IMR-90 (cell line): ENCODE data around the gene RPS27A. TPM values are rescaled to one million over a fixed set of nuclear protein-coding genes. Genes with fewer than 3 reads are reported as not detected.

Experiments
- ATAC-seq: fragments of 200-7000 bp; cut with Tn5 transposase; 2 replicates; pipeline ENCODE4 v1.9.1; 2020; ENCODE audit warnings: low read depth, mild to moderate bottlenecking, moderate library complexity
- BruUV-seq: library from RNA; stranded (reverse); fragments of 400-500 nt; replicated peaks from 2 replicates; lab custom pipeline; 2021; lab: Mats Ljungman, UMichigan
- CTCF ChIA-PET: fragments of 300-600 bp; formaldehyde crosslinking; extraction: SDS; loops from one replicate; lab custom pipeline; 2021; ENCODE audit warnings: antibody characterized with exemption; lab: Yijun Ruan, JAX
- POLR2A ChIA-PET: fragments of 300-600 bp; sonication (Branson Sonifier 250); formaldehyde crosslinking; loops from one replicate; lab custom pipeline; 2022; ENCODE audit warnings: antibody characterized with exemption; ENCODE audit not compliant: unreplicated experiment; lab: Charles Lee
- DNase-seq: peaks from one replicate; pipeline ENCODE4 v3.0.0; 2013
- H2AFZ ChIP-seq: replicated peaks from 2 replicates; pipeline ENCODE3; 2013; ENCODE audit warnings: low read length, mild to moderate bottlenecking; ENCODE audit not compliant: poor library complexity
- H2AK5ac ChIP-seq: 2 replicates; pipeline ENCODE4 v1.6.1; 2013; ENCODE audit warnings: low read depth, low read length, inconsistent platforms
- H2AK9ac ChIP-seq: replicated peaks from 2 replicates; pipeline ENCODE3; 2013; ENCODE audit warnings: mild to moderate bottlenecking, low read depth, low read length, moderate library complexity; ENCODE audit not compliant: poor library complexity
- H2BK120ac ChIP-seq: 2 replicates; pipeline ENCODE4 v1.6.1; 2013; ENCODE audit warnings: low read depth, low read length, inconsistent platforms
- H2BK15ac ChIP-seq: 3 replicates; pipeline ENCODE4 v1.6.1; 2013; ENCODE audit warnings: low read depth, low read length, inconsistent platforms
- H2BK20ac ChIP-seq: 2 replicates; pipeline ENCODE4 v1.6.1; 2013; ENCODE audit warnings: low read depth, mild to moderate bottlenecking, inconsistent platforms, low read length, moderate library complexity
- H2BK5ac ChIP-seq: 2 replicates; pipeline ENCODE4 v1.6.1; 2013; ENCODE audit warnings: mild to moderate bottlenecking, low read depth, low read length, inconsistent platforms; ENCODE audit not compliant: poor library complexity, severe bottlenecking
- H3K14ac ChIP-seq: replicated peaks from 2 replicates; pipeline ENCODE4 v1.6.1; 2013; ENCODE audit warnings: low read depth, low read length, inconsistent platforms
- H3K18ac ChIP-seq: 2 replicates; pipeline ENCODE4 v1.6.1; 2013; ENCODE audit warnings: low read depth, low read length, control low read depth
- H3K23ac ChIP-seq: 2 replicates; pipeline ENCODE4 v1.6.1; 2013; ENCODE audit warnings: low read depth, low read length, inconsistent platforms
- H3K27ac ChIP-seq: 2 replicates; pipeline ENCODE4 v1.5.1; 2013; ENCODE audit warnings: mild to moderate bottlenecking, control low read depth, low read length; ENCODE audit not compliant: insufficient read depth
- H3K27me3 ChIP-seq: 2 replicates; pipeline ENCODE4 v1.6.1; 2013; ENCODE audit warnings: low read length; ENCODE audit not compliant: control insufficient read depth, insufficient read depth
- H3K36me3 ChIP-seq: 2 replicates; pipeline ENCODE4 v1.6.1; 2013; ENCODE audit warnings: low read length, mixed read lengths; ENCODE audit not compliant: control insufficient read depth, insufficient read depth
- H3K4ac ChIP-seq: 2 replicates; pipeline ENCODE4 v1.6.1; 2013; ENCODE audit warnings: low read depth, low read length, inconsistent platforms
- H3K4me1 ChIP-seq: 2 replicates; pipeline ENCODE4 v1.6.1; 2013; ENCODE audit warnings: low read length, mixed read lengths; ENCODE audit not compliant: control insufficient read depth, insufficient read depth
- H3K4me2 ChIP-seq: 2 replicates; pipeline ENCODE4 v1.6.1; 2013; ENCODE audit warnings: low read depth, mild to moderate bottlenecking, control low read depth, low read length, moderate library complexity
- H3K4me3 ChIP-seq: 2 replicates; pipeline ENCODE4 v1.5.1; 2013; ENCODE audit warnings: low read depth, mild to moderate bottlenecking, control low read depth, low read length, moderate library complexity; ENCODE audit not compliant: insufficient read depth
- H3K56ac ChIP-seq: 2 replicates; pipeline ENCODE4 v1.6.1; 2013; ENCODE audit warnings: low read length, inconsistent platforms; ENCODE audit not compliant: insufficient read depth; ENCODE audit errors: extremely low read depth
- H3K79me1 ChIP-seq, 2 experiments: 2 replicates each; pipeline ENCODE4 v1.6.1; 2013; ENCODE audit warnings: low read length in 2 of 2, inconsistent platforms in 1 of 2, low read depth in 1 of 2
- H3K9ac ChIP-seq: 2 replicates; pipeline ENCODE4 v1.6.1; 2013; ENCODE audit warnings: low read depth, low read length, control low read depth
- H3K9me1 ChIP-seq: 2 replicates; pipeline ENCODE4 v1.6.1; 2013; ENCODE audit warnings: low read length, inconsistent platforms; ENCODE audit not compliant: insufficient read depth
- H3K9me3 ChIP-seq: 2 replicates; pipeline ENCODE4 v1.6.1; 2013; ENCODE audit warnings: low read length; ENCODE audit not compliant: control insufficient read depth, insufficient read depth
- H4K20me1 ChIP-seq: 2 replicates; pipeline ENCODE4 v1.6.1; 2013; ENCODE audit warnings: low read length, inconsistent platforms; ENCODE audit not compliant: insufficient read depth
- H4K5ac ChIP-seq: 2 replicates; pipeline ENCODE4 v1.6.1; 2013; ENCODE audit warnings: mild to moderate bottlenecking, low read depth, low read length, control low read depth
- H4K8ac ChIP-seq, 2 experiments: 2 replicates each; pipeline ENCODE4 v1.6.1; 2013; ENCODE audit warnings: low read depth in 2 of 2, low read length in 2 of 2, control low read depth in 1 of 2, inconsistent platforms in 1 of 2
- H4K91ac ChIP-seq: 2 replicates; pipeline ENCODE4 v1.6.1; 2013; ENCODE audit warnings: low read depth, low read length, inconsistent platforms; ENCODE audit not compliant: insufficient read depth
- BHLHE40 ChIP-seq: fragments of 150-350 bp; IDR thresholded peaks from 2 replicates; pipeline ENCODE4 v1.6.1; 2016; ENCODE audit warnings: mild to moderate bottlenecking, low read depth, low read length
- CHD1 ChIP-seq: IDR thresholded peaks from 2 replicates; pipeline ENCODE4 v1.6.1; 2012; ENCODE audit warnings: low read depth, low read length, improper control_type of control experiment
- FOS ChIP-seq: fragments of 150-350 bp; IDR thresholded peaks from 2 replicates; pipeline ENCODE4 v1.6.1; 2016; ENCODE audit warnings: low read depth, low read length
- MAFK ChIP-seq: IDR thresholded peaks from 2 replicates; pipeline ENCODE4 v1.6.1; 2012; ENCODE audit warnings: low read depth, low read length, improper control_type of control experiment
- MAZ ChIP-seq: IDR thresholded peaks from 2 replicates; pipeline ENCODE4 v1.6.1; 2012; ENCODE audit warnings: low read depth, mild to moderate bottlenecking, low read length, improper control_type of control experiment, moderate library complexity, borderline replicate concordance
- MXI1 ChIP-seq: IDR thresholded peaks from 2 replicates; pipeline ENCODE4 v1.6.1; 2012; ENCODE audit warnings: low read depth, mild to moderate bottlenecking, low read length, moderate library complexity, borderline replicate concordance
- NFE2L2 ChIP-seq: fragments of 150-350 bp; IDR thresholded peaks from 2 replicates; pipeline ENCODE4 v1.6.1; 2016; ENCODE audit warnings: low read depth, mild to moderate bottlenecking, low read length
- POLR2A ChIP-seq: IDR thresholded peaks from 2 replicates; pipeline ENCODE4 v1.6.1; 2012; ENCODE audit warnings: mild to moderate bottlenecking, low read depth, low read length
- RAD21 ChIP-seq: IDR thresholded peaks from 2 replicates; pipeline ENCODE4 v1.6.1; 2012; ENCODE audit warnings: low read length, improper control_type of control experiment
- WGBS, 2 experiments: methylation state at CpG; one replicate each; pipeline versions ENCODE4 v1.1.5 to v1.1.7; 2013; ENCODE audit warnings: missing lambda C conversion rate in 2 of 2; ENCODE audit not compliant: insufficient read length in 1 of 2; ENCODE audit errors: extremely low coverage in 2 of 2; 5-methylcytosine and 5-hydroxymethylcytosine counted together
- dilution Hi-C: fragments of 300-500 bp; cut with HindIII; formaldehyde crosslinking; loops from one replicate; pipeline ENCODE4 v1.14.3; 2018; ENCODE audit warnings: low sequenced_read_pairs; ENCODE audit not compliant: unreplicated experiment
- in situ Hi-C: fragments of 300-500 bp; cut with MboI; formaldehyde crosslinking; loops from 3 replicates; pipeline ENCODE4 v1.14.3; 2019; ENCODE audit warnings: low sequenced_read_pairs, inconsistent platforms, mixed read lengths
- intact Hi-C: fragments of 100-400 bp; cut with micrococcal nuclease; formaldehyde crosslinking; loops from 2 replicates; pipeline ENCODE4 v1.10.0; 2022
- polyA plus RNA-seq, 3 experiments: library from polyadenylated mRNA; depleted of rRNA; stranded (reverse); fragments of >200 nt; gene quantifications; 2 replicates each; pipeline ENCODE4 v1.2.3, GENCODE V29; 2012; ENCODE audit warnings: low replicate concordance in 1 of 3
- total RNA-seq: library from RNA; depleted of rRNA; stranded (reverse); fragments of >200 nt; gene quantifications from 2 replicates; pipeline ENCODE4 v1.2.3, GENCODE V29; 2012
- TF ChIP-seq, protein P1 (sequence below): conservative IDR thresholded peaks from 2 replicates; pipeline ENCODE4 v1.5.1; 2012; ENCODE audit warnings: mild to moderate bottlenecking, low read depth, low read length, improper control_type of control experiment
- TF ChIP-seq, protein P2 (sequence below): fragments of 150-350 bp; IDR thresholded peaks from 2 replicates; pipeline ENCODE4 v1.6.1; 2017; ENCODE audit warnings: mild to moderate bottlenecking, antibody characterized with exemption, low read length, low read depth

The RPS27A gene
- total and polyA plus RNA-seq, 2 of the 4 experiments (the other 2 are of a cell fraction) = 496 to 1,421 TPM

DNA sequence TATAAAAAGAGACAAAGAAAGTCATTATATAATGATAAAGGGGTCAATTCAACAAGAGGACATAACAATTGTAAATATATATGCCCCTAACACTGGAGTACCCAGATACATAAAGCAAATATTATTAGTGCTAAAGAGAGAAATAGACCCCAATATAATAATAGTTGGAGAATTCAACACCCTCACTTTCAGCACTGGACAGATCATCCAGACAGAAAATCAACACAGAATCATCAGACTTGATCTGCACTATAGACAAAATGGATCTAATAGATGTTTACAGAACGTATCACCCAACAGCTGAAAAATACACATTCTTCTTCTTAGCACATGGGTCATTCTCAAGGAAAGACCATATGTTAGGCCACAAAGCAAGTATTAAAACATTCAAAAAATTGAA is 32.1 kb upstream of the RPS27A start:
- no peak overlapping the region for H3K14ac ChIP-seq
- H4K5ac ChIP-seq = no peak overlapping the region
- BruUV-seq = no TSS peak
- H2AK9ac ChIP-seq = no peak overlapping the region
- no peak overlapping the region for H2BK20ac ChIP-seq
- no peak overlapping the region for H3K18ac ChIP-seq
- ChIA-PET CTCF (interaction anchor here (1.2 kb wide), 1 partner anchor 11 kb away, joined by 3 read pairs; no protein-coding TSS in a partner anchor), POLR2A (no interaction called here)
- no peak overlapping the region for H2AK5ac ChIP-seq
- intact Hi-C loops = no loop called here
- no peak overlapping the region for H3K27ac ChIP-seq
- H3K56ac ChIP-seq = no peak overlapping the region
- H3K4me3 ChIP-seq = no peak overlapping the region
- H3K27me3 ChIP-seq = no peaks in the 10 kb centered on the region
- no peak overlapping the region for H2BK120ac ChIP-seq
- H3K36me3 ChIP-seq = peaks cover 11% of the 10 kb centered on the region
- H3K9ac ChIP-seq = no peak overlapping the region
- no peak overlapping the region for H4K91ac ChIP-seq
- dilution Hi-C loops = no loop called here
- no peak overlapping the region for H3K4ac ChIP-seq
- TF ChIP-seq, protein P1, sequence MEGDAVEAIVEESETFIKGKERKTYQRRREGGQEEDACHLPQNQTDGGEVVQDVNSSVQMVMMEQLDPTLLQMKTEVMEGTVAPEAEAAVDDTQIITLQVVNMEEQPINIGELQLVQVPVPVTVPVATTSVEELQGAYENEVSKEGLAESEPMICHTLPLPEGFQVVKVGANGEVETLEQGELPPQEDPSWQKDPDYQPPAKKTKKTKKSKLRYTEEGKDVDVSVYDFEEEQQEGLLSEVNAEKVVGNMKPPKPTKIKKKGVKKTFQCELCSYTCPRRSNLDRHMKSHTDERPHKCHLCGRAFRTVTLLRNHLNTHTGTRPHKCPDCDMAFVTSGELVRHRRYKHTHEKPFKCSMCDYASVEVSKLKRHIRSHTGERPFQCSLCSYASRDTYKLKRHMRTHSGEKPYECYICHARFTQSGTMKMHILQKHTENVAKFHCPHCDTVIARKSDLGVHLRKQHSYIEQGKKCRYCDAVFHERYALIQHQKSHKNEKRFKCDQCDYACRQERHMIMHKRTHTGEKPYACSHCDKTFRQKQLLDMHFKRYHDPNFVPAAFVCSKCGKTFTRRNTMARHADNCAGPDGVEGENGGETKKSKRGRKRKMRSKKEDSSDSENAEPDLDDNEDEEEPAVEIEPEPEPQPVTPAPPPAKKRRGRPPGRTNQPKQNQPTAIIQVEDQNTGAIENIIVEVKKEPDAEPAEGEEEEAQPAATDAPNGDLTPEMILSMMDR = no peak
- TF ChIP-seq MAZ (no peak), MXI1 (no peak), MAFK (no peak), FOS (no peak), BHLHE40 (no peak), RAD21 (no peak), NFE2L2 (no peak), CHD1 (no peak), POLR2A (no peak)
- TF ChIP-seq, protein P2, sequence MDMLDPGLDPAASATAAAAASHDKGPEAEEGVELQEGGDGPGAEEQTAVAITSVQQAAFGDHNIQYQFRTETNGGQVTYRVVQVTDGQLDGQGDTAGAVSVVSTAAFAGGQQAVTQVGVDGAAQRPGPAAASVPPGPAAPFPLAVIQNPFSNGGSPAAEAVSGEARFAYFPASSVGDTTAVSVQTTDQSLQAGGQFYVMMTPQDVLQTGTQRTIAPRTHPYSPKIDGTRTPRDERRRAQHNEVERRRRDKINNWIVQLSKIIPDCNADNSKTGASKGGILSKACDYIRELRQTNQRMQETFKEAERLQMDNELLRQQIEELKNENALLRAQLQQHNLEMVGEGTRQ = no peak
- no peak overlapping the region for H3K23ac ChIP-seq
- no peak overlapping the region for H2AFZ ChIP-seq
- no peaks in the 10 kb centered on the region for H3K9me1 ChIP-seq
- H2BK15ac ChIP-seq = no peak overlapping the region
- H3K4me2 ChIP-seq = no peak overlapping the region
- H4K8ac ChIP-seq = no peak overlapping the region
- no CpG with 5 or more reads among the region's 1 CpG for WGBS, 2 experiments
- in situ Hi-C loops = no loop called here
- H3K4me1 ChIP-seq = no peaks in the 10 kb centered on the region
- H3K9me3 ChIP-seq = peaks cover 2% of the 10 kb centered on the region; the same call in 1 of the 2 replicates
- DNase-seq (no peak), ATAC-seq (no peak)
- H2BK5ac ChIP-seq = no peak overlapping the region
- H3K79me1 ChIP-seq = no peaks in the 10 kb centered on the region; a peak in 1 of 4 replicates
- no peaks in the 10 kb centered on the region for H4K20me1 ChIP-seq
